H9 (cell line): ENCODE results near the gene XYLB. TPM values are rescaled to one million over a fixed set of nuclear protein-coding genes. Genes with fewer than 3 reads are reported as not detected.

ENCODE experiments used
- DNase-seq: peaks from one replicate; pipeline ENCODE4 v3.0.0-alpha.2; 2017
- H2AFZ ChIP-seq: one replicate; pipeline ENCODE4 v1.6.1; 2013; ENCODE audit warnings: mild to moderate bottlenecking, low read length, control low read depth, moderate library complexity
- H2AK5ac ChIP-seq: 2 replicates; pipeline ENCODE4 v1.6.1; 2013; ENCODE audit warnings: low read length, control low read depth, mixed read lengths; ENCODE audit not compliant: insufficient read length
- H2BK120ac ChIP-seq: one replicate; pipeline ENCODE4 v1.6.1; 2013; ENCODE audit warnings: low read depth, mild to moderate bottlenecking, low read length, control low read depth, inconsistent platforms; ENCODE audit not compliant: poor library complexity, severe bottlenecking
- H2BK12ac ChIP-seq: 2 replicates; pipeline ENCODE4 v1.6.1; 2013; ENCODE audit warnings: low read length, control low read depth, mixed read lengths, low read depth; ENCODE audit not compliant: insufficient read length
- H2BK15ac ChIP-seq: 2 replicates; pipeline ENCODE4 v1.6.1; 2013; ENCODE audit warnings: low read depth, low read length, control low read depth
- H2BK20ac ChIP-seq: one replicate; pipeline ENCODE4 v1.6.1; 2013; ENCODE audit warnings: low read depth, mild to moderate bottlenecking, low read length, control low read depth, inconsistent platforms; ENCODE audit not compliant: poor library complexity, severe bottlenecking
- H2BK5ac ChIP-seq: 2 replicates; pipeline ENCODE4 v1.6.1; 2013; ENCODE audit warnings: low read length, control low read depth, mixed read lengths; ENCODE audit not compliant: insufficient read length
- H3K14ac ChIP-seq: 2 replicates; pipeline ENCODE4 v1.6.1; 2013; ENCODE audit warnings: low read length, control low read depth; ENCODE audit not compliant: insufficient read depth
- H3K18ac ChIP-seq: 2 replicates; pipeline ENCODE4 v1.6.1; 2013; ENCODE audit warnings: low read depth, mild to moderate bottlenecking, mixed read lengths, low read length, control low read depth; ENCODE audit not compliant: insufficient read length
- H3K23ac ChIP-seq: 2 replicates; pipeline ENCODE4 v1.6.1; 2013; ENCODE audit warnings: low read length, control low read depth, mixed read lengths, low read depth; ENCODE audit not compliant: insufficient read length
- H3K23me2 ChIP-seq: 2 replicates; pipeline ENCODE4 v1.6.1; 2013; ENCODE audit warnings: low read depth, mild to moderate bottlenecking, mixed read lengths, low read length, control low read depth; ENCODE audit not compliant: insufficient read length, poor library complexity, severe bottlenecking
- H3K27ac ChIP-seq: 2 replicates; pipeline ENCODE4 v1.5.1; 2013; ENCODE audit warnings: low read length, control low read depth, mixed read lengths, low read depth; ENCODE audit not compliant: insufficient read length
- H3K27me3 ChIP-seq: 2 replicates; pipeline ENCODE4 v1.6.1; 2013; ENCODE audit warnings: low read length, control low read depth, inconsistent platforms; ENCODE audit not compliant: insufficient read depth
- H3K4ac ChIP-seq: 2 replicates; pipeline ENCODE4 v1.6.1; 2013; ENCODE audit warnings: low read depth, mild to moderate bottlenecking, control low read depth, inconsistent platforms, low read length, moderate library complexity
- H3K4me1 ChIP-seq: 2 replicates; pipeline ENCODE4 v1.6.1; 2013; ENCODE audit warnings: low read length, control low read depth, inconsistent platforms; ENCODE audit not compliant: insufficient read depth
- H3K4me2 ChIP-seq: 2 replicates; pipeline ENCODE4 v1.6.1; 2013; ENCODE audit warnings: low read length, control low read depth, mixed read lengths; ENCODE audit not compliant: insufficient read length, insufficient read depth
- H3K56ac ChIP-seq: 2 replicates; pipeline ENCODE4 v1.6.1; 2013; ENCODE audit warnings: low read depth, mild to moderate bottlenecking, mixed read lengths, low read length, control low read depth; ENCODE audit not compliant: insufficient read length
- H3K79me1 ChIP-seq: 2 replicates; pipeline ENCODE4 v1.6.1; 2013; ENCODE audit warnings: low read depth, mild to moderate bottlenecking, moderate library complexity, low read length, control low read depth, inconsistent platforms; ENCODE audit not compliant: insufficient read depth, poor library complexity, severe bottlenecking
- H3K79me2 ChIP-seq: 2 replicates; pipeline ENCODE4 v1.6.1; 2013; ENCODE audit warnings: low read length, control low read depth, inconsistent platforms; ENCODE audit not compliant: insufficient read depth
- H3K9ac ChIP-seq: 2 replicates; pipeline ENCODE4 v1.6.1; 2013; ENCODE audit warnings: low read length, control low read depth, mixed read lengths; ENCODE audit not compliant: insufficient read length; ENCODE audit errors: extremely low read depth
- H3K9me3 ChIP-seq: one replicate; pipeline ENCODE4 v1.6.1; 2013; ENCODE audit warnings: low read depth, low read length, inconsistent platforms; ENCODE audit not compliant: control insufficient read depth
- H3T11ph ChIP-seq: one replicate; pipeline ENCODE4 v1.6.1; 2013; ENCODE audit warnings: mild to moderate bottlenecking, low read length, control low read depth, inconsistent platforms
- H4K20me1 ChIP-seq: one replicate; pipeline ENCODE4 v1.6.1; 2013; ENCODE audit not compliant: control insufficient read depth, insufficient read length, insufficient read depth
- H4K5ac ChIP-seq: 2 replicates; pipeline ENCODE4 v1.6.1; 2013; ENCODE audit warnings: low read depth, mild to moderate bottlenecking, mixed read lengths, low read length, control low read depth; ENCODE audit not compliant: insufficient read length
- H4K8ac ChIP-seq: replicated peaks from 2 replicates; pipeline ENCODE4 v1.6.1; 2013; ENCODE audit warnings: low read length, control low read depth, mixed read lengths, low read depth; ENCODE audit not compliant: insufficient read length
- H4K91ac ChIP-seq: 2 replicates; pipeline ENCODE4 v1.6.1; 2013; ENCODE audit warnings: low read depth, mild to moderate bottlenecking, moderate library complexity, mixed read lengths, low read length, control low read depth; ENCODE audit not compliant: insufficient read length
- H3K27ac Mint-ChIP-seq, 3 experiments: 2 replicates in 2 of 3; 3 replicates in 1 of 3; pipeline ENCODE4 v1.8.0; 2020 to 2021; ENCODE audit warnings: mixed read lengths in 3 of 3, mild to moderate bottlenecking in 1 of 3, moderate library complexity in 1 of 3
- H3K27me3 Mint-ChIP-seq: 2 replicates; pipeline ENCODE4 v1.8.0; 2021; ENCODE audit warnings: low read depth, mild to moderate bottlenecking, moderate library complexity, mixed read lengths
- H3K36me3 Mint-ChIP-seq, 3 experiments: 2 replicates in 2 of 3; 3 replicates in 1 of 3; pipeline ENCODE4 v1.8.0; 2020 to 2021; ENCODE audit warnings: low read depth in 3 of 3, mixed read lengths in 3 of 3; ENCODE audit not compliant: insufficient read depth in 1 of 3
- H3K4me1 Mint-ChIP-seq, 2 experiments: 2 replicates each; pipeline ENCODE4 v1.8.0; 2020; ENCODE audit warnings: mixed read lengths in 2 of 2
- H3K4me3 Mint-ChIP-seq, 2 experiments: 2 replicates in 1 of 2; 3 replicates in 1 of 2; pipeline ENCODE4 v1.8.0; 2020 to 2021; ENCODE audit warnings: mild to moderate bottlenecking in 2 of 2, mixed read lengths in 2 of 2, moderate library complexity in 1 of 2
- H3K9me3 Mint-ChIP-seq, 2 experiments: 2 replicates in 1 of 2; 3 replicates in 1 of 2; pipeline ENCODE4 v1.8.0; 2020; ENCODE audit warnings: mild to moderate bottlenecking in 2 of 2, mixed read lengths in 2 of 2, moderate library complexity in 1 of 2
- CTCF ChIP-seq: fragments of 200-600 bp; sonication (generic); conservative IDR thresholded peaks from 3 replicates; pipeline ENCODE4 v1.8.0; 2021; ENCODE audit warnings: antibody characterized with exemption, mild to moderate bottlenecking
- WGBS: extraction: QIAGEN DNeasy Blood & Tissue Kit; methylation state at CpG from one replicate; pipeline ENCODE4 v1.1.7; 2013; ENCODE audit warnings: missing lambda C conversion rate, low lambda C conversion rate, mixed read lengths; ENCODE audit not compliant: insufficient read length; ENCODE audit errors: extremely low coverage; 5-methylcytosine and 5-hydroxymethylcytosine counted together
- total RNA-seq: library from RNA; stranded (reverse); gene quantifications from 2 replicates; pipeline ENCODE4 v1.2.1, GENCODE V29; 2021

XYLB gene
- total RNA-seq, 1 experiment from 2014 or later = 2.6 TPM

DNA sequence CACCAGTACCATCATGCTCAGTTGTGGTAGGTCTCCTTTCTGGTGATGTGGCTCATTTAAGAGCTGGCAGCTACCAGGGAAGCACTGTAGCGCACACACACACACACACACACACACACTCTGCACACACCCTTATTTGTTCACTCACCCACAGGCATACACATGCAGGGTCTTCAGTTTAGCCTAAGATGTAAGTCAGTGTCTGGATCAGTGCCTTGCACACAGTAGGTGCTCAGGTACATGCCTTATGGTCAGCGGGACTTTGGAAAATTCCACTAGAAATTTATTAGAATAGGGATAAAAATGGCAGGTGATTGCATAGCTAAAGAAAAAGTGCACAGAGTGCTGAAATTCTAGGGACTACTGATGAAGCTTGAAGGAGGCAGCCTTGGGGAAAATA lies 23.6 kb downstream of the XYLB start:
- Histone ChIP-seq H3K23ac (no peak overlapping the region), H2AK5ac (no peak overlapping the region), H2AFZ (no peak overlapping the region), H3K27ac (no peak overlapping the region), H4K20me1 (no peaks in the 10 kb centered on the region), H2BK5ac (no peak overlapping the region), H4K91ac (no peak overlapping the region), H2BK15ac (no peak overlapping the region), H4K5ac (no peak overlapping the region), H3K79me1 (no peaks in the 10 kb centered on the region), H3K56ac (no peak overlapping the region), H3K23me2 (no peaks in the 10 kb centered on the region), H3K18ac (no peak overlapping the region), H3K9ac (no peak overlapping the region), H3K4ac (no peak overlapping the region), H2BK20ac (no peak overlapping the region), H3T11ph (no peak overlapping the region), H2BK120ac (no peak overlapping the region), H3K9me3 (peaks cover 5% of the 10 kb centered on the region), H3K79me2 (no peaks in the 10 kb centered on the region), H3K4me1 (no peaks in the 10 kb centered on the region), H2BK12ac (no peak overlapping the region), H3K14ac (no peak overlapping the region), H4K8ac (no peak overlapping the region), H3K27me3 (no peaks in the 10 kb centered on the region), H3K4me2 (no peak overlapping the region)
- H3K4me1 Mint-ChIP-seq = no peaks in the 10 kb centered on the region
- no CpG with 5 or more reads among the region's 2 CpGs for WGBS
- no peak overlapping the region for H3K27ac Mint-ChIP-seq
- DNase-seq = no peak
- H3K4me3 Mint-ChIP-seq = no peak overlapping the region
- H3K27me3 Mint-ChIP-seq = no peaks in the 10 kb centered on the region; the same call in 1 of the 2 replicates
- H3K9me3 Mint-ChIP-seq = peaks cover 5 to 10% of the 10 kb centered on the region in 2 experiments; a peak in 4 of 5 replicates
- TF ChIP-seq CTCF = no peak
- H3K36me3 Mint-ChIP-seq = peaks cover 32 to 48% (median 38%) of the 10 kb centered on the region in 3 experiments
